Epidermal melanocyte (primary cell): Measurements from ENCODE around the gene APLP2.
"Not testable (repeated sequence)": the region's sequence is repeated elsewhere in the genome, so short reads cannot be mapped to it uniquely, and the experiment has no call there.

Experiments
- DNase-seq: peaks from one replicate; pipeline ENCODE4 v3.0.0; 2011; ENCODE audit warnings: low spot score; ENCODE audit not compliant: insufficient read length

The APLP2 gene

DNA sequence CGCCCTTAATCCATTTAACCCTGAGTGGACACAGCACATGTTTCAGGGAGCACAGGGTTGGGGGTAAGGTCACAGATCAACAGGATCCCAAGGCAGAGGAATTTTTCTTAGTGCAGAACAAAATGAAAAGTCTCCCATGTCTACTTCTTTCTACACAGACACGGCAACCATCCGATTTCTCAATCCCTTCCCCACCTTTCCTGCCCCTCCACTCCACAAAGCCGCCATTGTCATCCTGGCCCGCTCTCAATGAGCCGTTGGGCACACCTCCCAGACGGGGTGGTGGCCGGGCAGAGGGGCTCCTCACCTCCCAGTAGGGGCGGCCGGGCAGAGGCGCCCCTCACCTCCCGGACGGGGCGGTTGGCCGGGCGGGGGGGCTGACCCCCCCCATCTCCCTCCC lies 20.8 kb downstream of the APLP2 start:
- DNase-seq, result not testable (repeated sequence)

- not testable (repeated sequence) for DNase-seq
Measured at GRCh38 chr11:130091169-130091568, 21.5 kb downstream of the APLP2 start.

DNA sequence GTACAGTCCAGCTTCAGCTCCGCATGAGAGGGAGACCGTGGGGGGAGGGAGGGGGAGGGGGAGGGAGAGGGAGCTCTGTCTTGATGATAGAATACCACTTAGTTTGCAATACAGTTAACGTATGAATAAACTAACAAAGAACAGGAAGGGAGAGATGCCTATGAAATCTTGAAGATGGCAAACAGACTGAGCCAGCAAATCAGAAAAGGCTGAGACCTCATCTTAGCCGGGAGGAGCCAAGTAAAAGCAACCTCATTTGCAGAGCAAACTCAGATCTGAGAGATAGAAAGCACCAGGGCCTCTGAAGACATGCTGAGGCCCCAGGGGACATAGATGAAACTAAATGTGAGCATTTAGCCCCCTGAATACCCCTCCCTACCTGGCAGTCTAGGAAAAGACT lies 23.0 kb downstream of the APLP2 start:
- no peak for DNase-seq

GRCh38 chr11:130094614-130095013 lies 24.9 kb downstream of the APLP2 start:
- no peak for DNase-seq

DNA sequence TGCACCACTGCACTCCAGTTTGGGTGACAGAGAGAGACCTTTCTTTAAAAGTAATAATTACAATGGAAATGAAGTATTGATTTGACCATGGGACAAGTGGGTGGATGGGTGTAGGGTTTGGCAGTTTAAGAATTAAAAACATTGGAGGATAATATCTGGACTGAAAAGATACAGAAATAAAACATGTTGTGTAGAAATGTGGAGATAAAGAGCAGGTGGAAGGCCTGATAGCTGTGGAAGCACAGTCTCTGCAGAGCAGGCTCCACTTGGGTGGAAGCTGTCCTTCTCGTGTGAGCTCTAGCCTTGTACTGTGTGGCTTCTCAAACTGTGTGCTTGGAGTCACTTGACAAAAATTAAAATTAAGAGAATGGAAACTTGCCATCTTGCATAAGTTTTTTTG lies 25.6 kb downstream of the APLP2 start:
- DNase-seq, result no peak

GRCh38 chr11:130096042-130096441 lies 26.3 kb downstream of the APLP2 start:
- DNase-seq, result no peak

DNA sequence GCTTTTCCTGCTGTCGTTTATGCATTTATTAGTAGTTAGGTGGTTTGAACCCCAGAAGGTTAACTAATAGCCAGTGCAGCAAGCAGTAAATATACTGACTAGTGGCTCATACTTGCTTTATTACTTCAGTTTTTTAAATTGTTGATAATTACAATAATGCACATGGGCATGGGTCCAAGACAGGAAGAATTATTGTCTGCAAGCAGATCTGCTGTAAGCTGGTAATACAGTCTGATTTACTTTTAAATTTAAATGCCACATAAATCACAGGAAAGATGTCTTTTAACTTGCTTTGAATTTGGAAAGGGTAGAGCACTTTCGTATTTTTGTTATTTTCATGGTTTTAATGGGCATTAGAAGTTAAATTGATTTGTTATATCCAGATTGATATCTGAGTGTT lies 27.1 kb downstream of the APLP2 start:
- no peak for DNase-seq

DNA sequence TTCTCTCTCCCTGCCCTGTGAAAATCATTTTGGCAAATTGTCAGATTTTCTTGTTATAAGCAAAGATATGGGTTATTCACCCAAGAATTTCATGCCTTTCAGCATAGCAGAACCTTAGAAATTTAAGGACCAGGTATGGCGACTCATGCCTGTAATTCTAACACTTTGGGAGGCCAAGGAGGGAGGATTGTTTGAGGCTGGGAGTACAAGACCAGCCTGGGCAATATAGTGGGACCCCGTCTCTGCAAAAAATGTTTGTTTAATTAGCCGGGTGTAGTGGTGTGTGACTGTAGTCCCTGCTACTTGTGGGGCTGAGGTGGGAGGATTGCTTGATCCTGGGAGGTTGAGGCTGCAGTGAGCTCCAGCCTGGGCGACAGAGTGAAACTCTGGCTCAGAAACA lies 27.6 kb downstream of the APLP2 start:
- DNase-seq, result no peak

DNA sequence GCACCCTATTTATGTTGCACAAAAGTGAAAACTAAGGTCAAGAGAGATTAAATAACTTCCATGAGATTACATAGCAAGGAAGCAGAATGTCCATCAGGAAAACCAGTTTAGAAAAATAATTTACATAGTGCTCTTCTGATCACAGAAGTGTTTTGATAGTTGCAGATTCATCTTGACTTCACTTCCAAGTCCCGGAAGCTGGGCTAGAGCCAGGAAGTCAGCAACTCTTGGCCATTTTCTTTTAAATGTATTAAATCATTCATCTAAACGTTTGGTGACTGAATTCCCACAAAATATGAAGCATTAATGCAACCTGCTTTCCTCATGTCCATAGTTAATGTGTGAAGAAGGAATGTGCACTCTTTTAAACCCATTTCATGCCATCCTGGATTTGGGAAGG lies 29.7 kb downstream of the APLP2 start:
- DNase-seq, result no peak

GRCh38 chr11:130100381-130101095 lies 30.8 kb downstream of the APLP2 start:
- DNase-seq, result no peak

DNA sequence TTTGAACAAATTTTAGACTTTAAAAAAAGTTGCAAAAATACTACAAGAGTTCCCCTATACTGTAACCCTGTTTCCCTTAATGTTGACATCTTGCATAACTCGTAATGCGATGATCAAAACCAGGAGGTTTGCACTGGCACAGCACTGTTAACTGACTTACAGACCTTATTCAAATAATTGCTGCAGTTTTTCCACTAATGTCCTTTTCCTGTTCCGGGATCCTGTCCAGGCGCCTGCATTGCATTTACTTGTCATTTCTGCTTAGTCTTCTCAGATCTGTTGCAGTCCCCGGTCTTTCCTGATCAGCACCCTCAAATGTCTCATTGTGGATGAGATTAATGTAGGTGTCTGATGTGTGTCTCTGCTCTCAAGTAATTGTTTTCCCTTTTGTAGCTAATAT lies 32.0 kb downstream of the APLP2 start:
- DNase-seq, result no peak

- DNase-seq, result no peak
Measured at GRCh38 chr11:130102301-130103249, 32.9 kb downstream of the APLP2 start.

DNA sequence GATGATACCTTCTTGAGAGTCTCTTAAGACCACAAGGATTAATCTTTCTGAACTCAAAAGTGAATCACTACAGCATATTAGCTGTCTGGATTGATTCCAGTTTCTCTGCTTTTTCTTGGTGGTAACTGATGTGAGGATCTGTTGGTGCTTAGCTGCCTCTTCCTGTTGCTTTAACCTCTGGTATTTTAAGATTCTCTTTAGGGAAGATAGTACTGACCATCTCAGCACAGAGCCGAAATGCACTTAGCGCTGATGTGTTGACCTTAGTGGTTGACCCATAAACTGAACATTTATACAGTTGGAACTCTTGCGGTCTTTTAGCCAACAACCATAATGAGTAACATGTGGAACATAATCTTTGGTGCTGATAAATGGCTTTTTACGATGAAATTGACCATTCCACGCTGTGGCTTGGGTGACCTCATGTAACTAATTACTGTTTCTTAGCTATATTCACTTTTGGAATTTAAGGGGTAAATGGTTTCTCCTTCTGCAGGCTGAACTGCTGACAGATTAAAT lies 33.7 kb downstream of the APLP2 start:
- peak; percentile 47 for DNase-seq

DNA sequence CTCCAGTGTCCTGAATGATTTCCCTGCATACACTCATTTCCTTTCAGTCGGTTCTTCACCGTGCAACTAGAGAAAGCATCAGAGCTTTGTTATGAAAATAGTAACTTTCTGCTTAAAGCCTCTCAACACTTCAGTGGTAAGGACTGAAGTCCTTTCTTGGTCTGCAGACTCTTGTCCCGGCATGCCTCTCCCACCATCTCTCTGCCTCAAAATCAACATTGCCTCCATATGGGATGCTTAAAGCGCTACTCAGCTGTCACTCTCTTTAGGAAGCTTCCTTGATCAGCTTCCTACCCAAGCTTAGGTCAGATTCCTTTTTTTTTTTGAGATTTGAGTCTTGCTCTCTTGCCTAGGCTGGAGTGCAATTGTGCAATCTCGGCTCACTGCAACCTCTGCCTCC lies 36.7 kb downstream of the APLP2 start:
- no peak for DNase-seq

GRCh38 chr11:130108671-130109070 lies 39.0 kb downstream of the APLP2 start:
- DNase-seq, result not testable (repeated sequence)

GRCh38 chr11:130109386-130109785 lies 39.7 kb downstream of the APLP2 start:
- no peak for DNase-seq

DNA sequence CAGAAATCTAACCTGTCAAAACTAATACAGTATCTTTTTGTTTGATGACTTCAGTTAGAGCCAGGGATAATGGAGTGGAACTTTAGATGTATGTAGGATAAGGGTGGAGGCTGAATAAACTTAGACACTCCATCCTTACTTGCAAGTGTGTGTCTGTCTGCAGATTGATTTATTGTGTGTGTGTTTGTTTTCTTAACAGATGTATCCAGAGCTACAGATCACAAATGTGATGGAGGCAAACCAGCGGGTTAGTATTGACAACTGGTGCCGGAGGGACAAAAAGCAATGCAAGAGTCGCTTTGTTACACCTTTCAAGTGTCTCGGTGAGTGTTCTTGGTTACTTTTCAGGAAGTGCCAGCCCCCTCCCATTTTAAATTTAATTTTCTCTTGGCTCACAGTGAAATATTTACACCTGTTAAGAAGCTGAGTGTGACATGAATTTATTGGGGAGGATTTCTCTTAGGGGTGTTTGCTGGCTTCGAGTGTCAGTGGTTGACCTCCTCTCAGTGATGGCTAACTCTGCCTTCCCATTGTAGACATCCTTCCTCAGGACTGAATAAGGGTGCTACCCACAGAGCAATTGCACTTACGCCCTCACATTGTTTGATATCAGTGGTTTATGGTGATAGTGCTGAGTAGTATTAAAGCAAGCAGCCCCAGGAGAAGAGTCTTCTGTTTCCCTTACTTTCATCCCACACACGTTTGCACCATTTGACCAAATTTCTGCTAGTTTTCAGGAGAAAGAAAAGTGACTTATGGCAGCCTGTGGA lies 40.8 kb downstream of the APLP2 start:
- no peak for DNase-seq

DNA sequence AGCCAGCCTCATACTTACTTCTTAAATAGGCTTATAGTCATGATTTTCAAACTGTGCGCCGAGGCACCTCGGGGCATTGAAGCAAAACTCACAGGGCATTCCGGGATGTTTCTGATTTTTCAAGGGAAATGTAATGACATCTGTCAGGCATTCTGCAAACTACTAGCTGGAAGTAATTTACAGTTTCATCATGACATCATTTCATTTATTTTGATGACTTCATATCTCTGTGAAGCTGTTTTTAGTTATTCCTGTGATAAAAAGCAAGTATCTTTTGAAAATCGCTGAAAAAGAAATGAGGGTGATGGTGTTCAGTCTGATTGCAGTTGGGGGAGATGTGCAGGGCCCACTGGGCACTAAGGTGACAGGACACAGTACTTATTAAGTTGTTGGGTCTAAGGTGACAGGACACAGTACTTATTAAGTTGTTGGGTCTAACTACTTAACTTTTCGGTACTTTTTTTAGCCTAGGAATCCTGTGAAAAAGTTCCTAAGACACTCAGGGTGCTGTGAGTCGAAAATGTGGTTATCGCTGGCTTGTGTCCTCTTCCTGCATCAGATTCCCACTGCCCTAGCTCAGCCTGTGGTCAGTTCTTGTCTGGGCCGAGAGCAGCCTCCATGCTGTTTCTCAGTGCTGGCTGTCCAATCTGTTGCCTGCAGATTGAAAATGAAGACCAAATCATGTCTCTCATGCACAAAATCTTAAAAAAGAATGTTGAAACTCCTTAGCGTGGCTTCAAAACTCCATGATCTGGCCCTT lies 42.6 kb downstream of the APLP2 start:
- no peak for DNase-seq

DNA sequence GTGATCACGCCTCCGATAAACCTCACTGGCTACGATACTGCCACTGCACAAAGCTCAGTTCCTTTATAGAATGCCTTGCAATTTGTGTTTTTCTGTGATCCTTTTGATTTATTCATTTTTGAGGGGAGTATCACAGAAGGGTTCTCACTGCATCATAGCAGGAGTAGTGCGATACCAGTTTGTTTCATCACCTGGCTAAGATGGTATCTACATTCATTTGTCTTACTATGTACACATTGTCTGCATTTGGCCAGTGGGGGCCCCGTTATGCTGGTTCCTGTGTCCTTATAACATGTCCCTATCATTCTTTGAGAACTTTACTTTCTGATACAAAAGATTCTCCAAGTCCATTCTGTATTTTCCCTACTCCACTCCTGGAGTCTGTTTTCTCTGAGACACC lies 44.6 kb downstream of the APLP2 start:
- DNase-seq, result no peak

DNA sequence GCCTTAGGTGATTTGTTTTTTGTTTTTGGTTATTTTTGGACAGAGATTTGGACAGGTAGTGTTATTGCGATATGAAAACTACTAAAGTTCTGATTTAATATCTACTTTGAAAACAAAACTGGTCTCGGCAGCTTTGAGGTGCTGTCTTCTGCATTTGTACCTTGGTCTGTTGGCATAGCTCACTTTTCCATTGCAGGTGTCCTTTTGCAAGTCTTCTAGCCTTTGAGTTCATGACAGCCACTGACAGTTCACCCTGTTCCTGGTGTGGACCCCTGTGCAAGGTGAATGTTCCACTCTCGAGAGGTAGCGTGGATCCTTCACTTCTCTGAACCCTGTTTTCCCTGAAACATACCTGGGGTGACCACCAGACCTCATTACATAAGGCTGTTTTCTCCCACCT lies 45.0 kb downstream of the APLP2 start:
- no peak for DNase-seq

GRCh38 chr11:130115218-130115617 lies 45.5 kb downstream of the APLP2 start:
- DNase-seq, result no peak
